GM08714 (cell line): ENCODE results near the gene CDCA3.

ENCODE experiments used
- H3K4me3 ChIP-seq: fragments of 200-500 bp; sonication (Bioruptor generic); 2 replicates; pipeline ENCODE4 v1.5.1; 2014; ENCODE audit warnings: mild to moderate bottlenecking, low read length, inconsistent platforms
- ZNF274 ChIP-seq: IDR thresholded peaks from 2 replicates; pipeline ENCODE4 v1.6.1; 2012; ENCODE audit warnings: mild to moderate bottlenecking, low read depth, low read length

The CDCA3 gene

GRCh38 chr12:6849976-6850560, 1.0 kb downstream of the CDCA3 start:
- TF ChIP-seq ZNF274: no peak
- peak overlapping the region; percentile 88 for H3K4me3 ChIP-seq

GRCh38 chr12:6849427-6849826, 1.7 kb downstream of the CDCA3 start:
- no peak for TF ChIP-seq ZNF274
- peak overlapping the region; percentile 88; the same call in 1 of the 2 replicates for H3K4me3 ChIP-seq

GRCh38 chr12:6847676-6848075, 3.4 kb downstream of the CDCA3 start:
- no peak overlapping the region for H3K4me3 ChIP-seq
- no peak for TF ChIP-seq ZNF274

- no peak overlapping the region for H3K4me3 ChIP-seq
- TF ChIP-seq ZNF274: no peak
These were observed 4.7 kb downstream of the CDCA3 start for GRCh38 chr12:6846316-6846869.

- TF ChIP-seq ZNF274: no peak
- no peak overlapping the region for H3K4me3 ChIP-seq
These were observed 5.7 kb downstream of the CDCA3 start for GRCh38 chr12:6845395-6845794.

GRCh38 chr12:6843118-6843902, 7.8 kb downstream of the CDCA3 start:
- no peak overlapping the region for H3K4me3 ChIP-seq

GRCh38 chr12:6842075-6842474, 9.0 kb downstream of the CDCA3 start:
- no peak overlapping the region for H3K4me3 ChIP-seq
- no peak for TF ChIP-seq ZNF274

More at GRCh38 chr12:6843118-6843902, 7.8 kb downstream of the CDCA3 start:
- no peak for TF ChIP-seq ZNF274

- H3K4me3 ChIP-seq: no peak within 1 kb of the TSS
- no peak for TF ChIP-seq ZNF274
These were observed 10.1 kb downstream of the CDCA3 start, which contains the start of gene GNB3 for GRCh38 chr12:6840761-6841515. Gene GNB3 (plus strand): TSS chr12:6840925. CDS start chr12:6841288, 363 bp downstream.

GRCh38 chr12:6840330-6840729, 10.8 kb downstream of the CDCA3 start:
- H3K4me3 ChIP-seq: no peak overlapping the region
- no peak for TF ChIP-seq ZNF274

GRCh38 chr12:6839482-6840201, 11.4 kb downstream of the CDCA3 start:
- H3K4me3 ChIP-seq: no peak overlapping the region
- no peak for TF ChIP-seq ZNF274

- no peak for TF ChIP-seq ZNF274
- no peak overlapping the region for H3K4me3 ChIP-seq
These were observed 12.2 kb downstream of the CDCA3 start for GRCh38 chr12:6838854-6839253.

GRCh38 chr12:6837370-6838060, 13.6 kb downstream of the CDCA3 start:
- no peak overlapping the region for H3K4me3 ChIP-seq

GRCh38 chr12:6836851-6837250, 14.2 kb downstream of the CDCA3 start:
- H3K4me3 ChIP-seq: no peak overlapping the region
- no peak for TF ChIP-seq ZNF274

More at GRCh38 chr12:6837370-6838060, 13.6 kb downstream of the CDCA3 start:
- no peak for TF ChIP-seq ZNF274
